OCI-LY3 (cell line): ENCODE results near the gene CALML6.

Source experiments
- H2AFZ ChIP-seq: fragments of 200-600, 300-600 bp; shearing (Covaris generic); 2 replicates; pipeline ENCODE4 v1.6.0; 2014; ENCODE audit warnings: antibody characterized with exemption, low read depth, low read length
- H3K27ac ChIP-seq: fragments of 200-600, 300-600 bp; sonication (generic); 2 replicates; pipeline ENCODE4 v1.5.1; 2014; ENCODE audit warnings: mild to moderate bottlenecking, low read length, moderate library complexity, mixed read lengths
- H3K27me3 ChIP-seq: fragments of 200-600, 300-600 bp; sonication (generic); 2 replicates; pipeline ENCODE4 v1.6.1; 2014; ENCODE audit warnings: low read depth, low read length, mixed read lengths
- H3K36me3 ChIP-seq: fragments of 200-600, 300-600 bp; sonication (generic); replicated peaks from 2 replicates; pipeline ENCODE3; 2014; ENCODE audit warnings: low read depth, low read length, mixed read lengths
- H3K4me1 ChIP-seq: fragments of 300-600, 200-600 bp; sonication (generic); 2 replicates; pipeline ENCODE4 v1.6.1; 2014; ENCODE audit warnings: low read length, mixed read lengths
- H3K4me2 ChIP-seq: fragments of 200-600, 300-600 bp; sonication (generic); 2 replicates; pipeline ENCODE4 v1.6.1; 2014; ENCODE audit warnings: low read length, mixed read lengths
- H3K4me3 ChIP-seq: fragments of 300-600, 200-600 bp; sonication (generic); 2 replicates; pipeline ENCODE4 v1.5.1; 2014; ENCODE audit warnings: antibody characterized with exemption, mild to moderate bottlenecking, low read length, moderate library complexity
- H3K79me2 ChIP-seq: fragments of 300-600, 200-600 bp; shearing (Covaris generic); 2 replicates; pipeline ENCODE4 v1.6.1; 2014; ENCODE audit warnings: mild to moderate bottlenecking, low read length, mixed read lengths
- H3K9ac ChIP-seq: fragments of 300-600, 200-600 bp; shearing (Covaris generic); 2 replicates; pipeline ENCODE4 v1.6.0; 2014; ENCODE audit warnings: mild to moderate bottlenecking, low read length, moderate library complexity
- H3K9me3 ChIP-seq: fragments of 200-600, 300-600 bp; shearing (Covaris generic); 2 replicates; pipeline ENCODE4 v1.6.1; 2014; ENCODE audit warnings: low read length, mixed read lengths; ENCODE audit not compliant: insufficient read depth
- H4K20me1 ChIP-seq: fragments of 200-600, 300-600 bp; sonication (generic); 2 replicates; pipeline ENCODE4 v1.6.1; 2016; ENCODE audit warnings: low read length, mixed read lengths; ENCODE audit not compliant: insufficient read depth
- CTCF ChIP-seq: fragments of 200-600, 300-600 bp; sonication (generic); IDR thresholded peaks from 2 replicates; pipeline ENCODE4 v1.5.1; 2014; ENCODE audit warnings: antibody characterized with exemption, low read length, low read depth
- EZH2phosphoT487 ChIP-seq: fragments of 200-600 bp; shearing (Covaris generic); IDR thresholded peaks from 2 replicates; pipeline ENCODE4 v1.6.1; 2018; ENCODE audit warnings: antibody characterized with exemption, mixed run types, low read depth

CALML6 gene

GRCh38 chr1:1900883-1901640, 14.0 kb upstream of the CALML6 start:
- H3K27me3 ChIP-seq, result peaks cover 20% of the 10 kb centered on the region
- no peaks in the 10 kb centered on the region for H3K36me3 ChIP-seq
- H3K27ac ChIP-seq, result no peak overlapping the region
- no peaks in the 10 kb centered on the region for H3K79me2 ChIP-seq
- H2AFZ ChIP-seq, result no peak overlapping the region
- peaks cover 5% of the 10 kb centered on the region; the same call in 1 of the 2 replicates for H4K20me1 ChIP-seq
- H3K9me3 ChIP-seq, result 0 out of 2 replicates have a peak, but pooled peaks cover 4% of the 10 kb centered on the region
- H3K4me2 ChIP-seq, result no peak overlapping the region
- peaks cover 12% of the 10 kb centered on the region for H3K4me1 ChIP-seq
- no peak overlapping the region for H3K4me3 ChIP-seq
- no peak overlapping the region for H3K9ac ChIP-seq
- TF ChIP-seq CTCF (no peak), EZH2phosphoT487 (no peak)

DNA sequence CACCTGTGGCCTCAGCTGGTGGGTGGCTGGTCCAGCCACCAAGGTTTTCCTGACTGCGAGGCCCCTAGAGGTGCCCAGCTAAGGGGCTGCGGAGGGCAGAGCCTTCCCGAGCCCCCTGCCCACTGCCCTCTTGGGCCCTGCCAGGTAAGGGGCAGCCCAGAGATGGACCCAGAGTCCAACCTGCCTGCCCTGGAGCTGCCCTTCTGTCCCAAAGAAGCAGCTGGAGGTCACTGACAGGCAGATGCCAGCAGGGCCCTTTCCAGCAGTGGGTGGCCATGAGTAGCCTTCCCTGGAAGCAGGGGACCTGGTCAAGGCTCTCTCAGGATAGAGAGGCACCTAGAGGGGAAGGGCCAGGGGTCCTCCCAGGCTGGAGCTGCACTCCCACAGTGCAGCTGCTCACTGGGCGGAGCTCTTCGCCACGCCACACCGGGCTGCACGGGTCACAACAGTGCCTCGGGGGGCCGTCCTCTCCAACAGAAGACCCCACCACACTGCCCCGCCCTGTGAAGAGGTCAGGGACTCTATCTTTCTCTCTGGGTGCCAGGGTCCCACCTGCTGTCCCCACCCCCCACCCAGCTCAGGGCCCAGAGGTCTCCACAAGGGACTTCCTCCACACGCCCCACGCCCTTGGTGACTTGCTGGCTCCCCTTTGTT, 13.3 kb upstream of the CALML6 start:
- peaks cover 5% of the 10 kb centered on the region; the same call in 1 of the 2 replicates for H4K20me1 ChIP-seq
- H3K27me3 ChIP-seq, result peaks cover 13% of the 10 kb centered on the region
- H3K27ac ChIP-seq, result no peak overlapping the region

DNA sequence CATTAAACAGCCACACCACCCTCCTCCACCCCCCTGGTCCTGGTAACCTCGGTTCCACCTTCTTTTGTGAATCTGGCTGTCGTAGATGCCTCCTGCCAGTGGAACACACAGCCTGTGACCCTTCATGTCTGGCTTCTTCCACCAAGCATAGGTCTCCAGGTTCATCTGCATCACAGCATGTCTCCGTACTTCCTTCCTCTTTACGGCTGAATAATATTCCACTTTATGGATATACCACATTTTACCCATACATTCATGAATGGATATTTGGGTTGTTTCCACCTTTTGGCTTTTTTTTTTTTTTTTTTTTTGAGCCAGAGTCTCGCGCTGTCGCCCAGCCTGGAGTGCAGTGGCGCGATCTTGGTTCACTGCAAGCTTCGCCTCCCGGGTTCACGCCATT, 11.8 kb upstream of the CALML6 start:
- H3K4me3 ChIP-seq, result no peak overlapping the region
- no peaks in the 10 kb centered on the region for H3K36me3 ChIP-seq
- H3K27me3 ChIP-seq, result peaks cover 2% of the 10 kb centered on the region; the same call in 1 of the 2 replicates
- H3K9ac ChIP-seq, result no peak overlapping the region
- TF ChIP-seq EZH2phosphoT487 (no peak), CTCF (no peak)
- H3K9me3 ChIP-seq, result 0 out of 2 replicates have a peak, but pooled peaks cover 4% of the 10 kb centered on the region
- peaks cover 26% of the 10 kb centered on the region for H3K4me1 ChIP-seq
- peaks cover 5% of the 10 kb centered on the region; the same call in 1 of the 2 replicates for H4K20me1 ChIP-seq
- no peak overlapping the region for H3K27ac ChIP-seq
- H2AFZ ChIP-seq, result no peak overlapping the region
- peaks cover 4% of the 10 kb centered on the region; the same call in 1 of the 2 replicates for H3K79me2 ChIP-seq
- no peak overlapping the region for H3K4me2 ChIP-seq

More for the DNA sequence above, 13.3 kb upstream of the CALML6 start:
- H3K36me3 ChIP-seq, result no peaks in the 10 kb centered on the region
- TF ChIP-seq CTCF (no peak), EZH2phosphoT487 (no peak)
- H3K9ac ChIP-seq, result no peak overlapping the region
- no peak overlapping the region for H2AFZ ChIP-seq
- no peak overlapping the region for H3K4me2 ChIP-seq
- no peak overlapping the region for H3K4me3 ChIP-seq
- 0 out of 2 replicates have a peak, but pooled peaks cover 4% of the 10 kb centered on the region for H3K9me3 ChIP-seq
- peaks cover 16% of the 10 kb centered on the region for H3K4me1 ChIP-seq
- no peaks in the 10 kb centered on the region for H3K79me2 ChIP-seq
